MM.1S (cell line): ENCODE results near the gene GBP3.

ENCODE experiments used
- EZH2 ChIP-seq: fragments of 300-600 bp; sonication (generic); optimal IDR thresholded peaks from 2 replicates; pipeline ENCODE3; 2017; ENCODE audit warnings: low read depth, mild to moderate bottlenecking, antibody characterized with exemption, low read length, mixed read lengths
- TF ChIP-seq, protein P1 (sequence below): fragments of 300-600 bp; sonication (generic); IDR thresholded peaks from 2 replicates; pipeline ENCODE4 v1.5.1; 2016; ENCODE audit warnings: antibody characterized with exemption, low read length, mixed read lengths

DNA sequence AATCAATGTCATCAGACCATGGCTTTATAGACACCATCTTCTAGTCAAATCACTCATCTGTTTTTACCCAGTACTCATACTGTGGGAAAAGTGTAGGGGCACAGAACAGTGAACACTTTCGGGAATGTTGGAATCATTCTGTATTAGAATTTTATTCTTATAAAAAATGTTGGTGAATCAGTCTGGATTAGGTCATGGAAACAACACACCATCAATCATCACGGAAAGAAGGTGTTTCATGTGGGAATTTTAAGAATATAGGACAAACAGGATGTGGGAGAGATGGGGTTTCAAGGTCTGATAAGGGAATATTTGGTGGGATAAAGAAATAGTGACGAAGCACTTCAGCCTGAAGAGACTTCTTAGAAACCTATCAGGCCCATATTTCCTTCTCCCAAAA, 25.1 kb upstream of the GBP3 start:
- TF ChIP-seq, protein P1, sequence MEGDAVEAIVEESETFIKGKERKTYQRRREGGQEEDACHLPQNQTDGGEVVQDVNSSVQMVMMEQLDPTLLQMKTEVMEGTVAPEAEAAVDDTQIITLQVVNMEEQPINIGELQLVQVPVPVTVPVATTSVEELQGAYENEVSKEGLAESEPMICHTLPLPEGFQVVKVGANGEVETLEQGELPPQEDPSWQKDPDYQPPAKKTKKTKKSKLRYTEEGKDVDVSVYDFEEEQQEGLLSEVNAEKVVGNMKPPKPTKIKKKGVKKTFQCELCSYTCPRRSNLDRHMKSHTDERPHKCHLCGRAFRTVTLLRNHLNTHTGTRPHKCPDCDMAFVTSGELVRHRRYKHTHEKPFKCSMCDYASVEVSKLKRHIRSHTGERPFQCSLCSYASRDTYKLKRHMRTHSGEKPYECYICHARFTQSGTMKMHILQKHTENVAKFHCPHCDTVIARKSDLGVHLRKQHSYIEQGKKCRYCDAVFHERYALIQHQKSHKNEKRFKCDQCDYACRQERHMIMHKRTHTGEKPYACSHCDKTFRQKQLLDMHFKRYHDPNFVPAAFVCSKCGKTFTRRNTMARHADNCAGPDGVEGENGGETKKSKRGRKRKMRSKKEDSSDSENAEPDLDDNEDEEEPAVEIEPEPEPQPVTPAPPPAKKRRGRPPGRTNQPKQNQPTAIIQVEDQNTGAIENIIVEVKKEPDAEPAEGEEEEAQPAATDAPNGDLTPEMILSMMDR = no peak
- no peak for TF ChIP-seq EZH2
